IMR-90 (cell line): ENCODE results near the gene PMPCB. TPM values are rescaled to one million over a fixed set of nuclear protein-coding genes. Genes with fewer than 3 reads are reported as not detected.

ENCODE experiments used
- ATAC-seq: fragments of 200-7000 bp; cut with Tn5 transposase; 2 replicates; pipeline ENCODE4 v1.9.1; 2020; ENCODE audit warnings: low read depth, mild to moderate bottlenecking, moderate library complexity
- BruUV-seq: library from RNA; stranded (reverse); fragments of 400-500 nt; replicated peaks from 2 replicates; lab custom pipeline; 2021; lab: Mats Ljungman, UMichigan
- CTCF ChIA-PET: fragments of 300-600 bp; formaldehyde crosslinking; extraction: SDS; loops from one replicate; lab custom pipeline; 2021; ENCODE audit warnings: antibody characterized with exemption; lab: Yijun Ruan, JAX
- POLR2A ChIA-PET: fragments of 300-600 bp; sonication (Branson Sonifier 250); formaldehyde crosslinking; loops from one replicate; lab custom pipeline; 2022; ENCODE audit warnings: antibody characterized with exemption; ENCODE audit not compliant: unreplicated experiment; lab: Charles Lee
- DNase-seq: peaks from one replicate; pipeline ENCODE4 v3.0.0; 2013
- H2AFZ ChIP-seq: replicated peaks from 2 replicates; pipeline ENCODE3; 2013; ENCODE audit warnings: low read length, mild to moderate bottlenecking; ENCODE audit not compliant: poor library complexity
- H2AK5ac ChIP-seq: 2 replicates; pipeline ENCODE4 v1.6.1; 2013; ENCODE audit warnings: low read depth, low read length, inconsistent platforms
- H2AK9ac ChIP-seq: replicated peaks from 2 replicates; pipeline ENCODE3; 2013; ENCODE audit warnings: mild to moderate bottlenecking, low read depth, low read length, moderate library complexity; ENCODE audit not compliant: poor library complexity
- H2BK120ac ChIP-seq: 2 replicates; pipeline ENCODE4 v1.6.1; 2013; ENCODE audit warnings: low read depth, low read length, inconsistent platforms
- H2BK15ac ChIP-seq: 3 replicates; pipeline ENCODE4 v1.6.1; 2013; ENCODE audit warnings: low read depth, low read length, inconsistent platforms
- H2BK20ac ChIP-seq: 2 replicates; pipeline ENCODE4 v1.6.1; 2013; ENCODE audit warnings: low read depth, mild to moderate bottlenecking, inconsistent platforms, low read length, moderate library complexity
- H2BK5ac ChIP-seq: 2 replicates; pipeline ENCODE4 v1.6.1; 2013; ENCODE audit warnings: mild to moderate bottlenecking, low read depth, low read length, inconsistent platforms; ENCODE audit not compliant: poor library complexity, severe bottlenecking
- H3K14ac ChIP-seq: replicated peaks from 2 replicates; pipeline ENCODE4 v1.6.1; 2013; ENCODE audit warnings: low read depth, low read length, inconsistent platforms
- H3K18ac ChIP-seq: 2 replicates; pipeline ENCODE4 v1.6.1; 2013; ENCODE audit warnings: low read depth, low read length, control low read depth
- H3K23ac ChIP-seq: 2 replicates; pipeline ENCODE4 v1.6.1; 2013; ENCODE audit warnings: low read depth, low read length, inconsistent platforms
- H3K27ac ChIP-seq: 2 replicates; pipeline ENCODE4 v1.5.1; 2013; ENCODE audit warnings: mild to moderate bottlenecking, control low read depth, low read length; ENCODE audit not compliant: insufficient read depth
- H3K27me3 ChIP-seq: 2 replicates; pipeline ENCODE4 v1.6.1; 2013; ENCODE audit warnings: low read length; ENCODE audit not compliant: control insufficient read depth, insufficient read depth
- H3K36me3 ChIP-seq: 2 replicates; pipeline ENCODE4 v1.6.1; 2013; ENCODE audit warnings: low read length, mixed read lengths; ENCODE audit not compliant: control insufficient read depth, insufficient read depth
- H3K4ac ChIP-seq: 2 replicates; pipeline ENCODE4 v1.6.1; 2013; ENCODE audit warnings: low read depth, low read length, inconsistent platforms
- H3K4me1 ChIP-seq: 2 replicates; pipeline ENCODE4 v1.6.1; 2013; ENCODE audit warnings: low read length, mixed read lengths; ENCODE audit not compliant: control insufficient read depth, insufficient read depth
- H3K4me2 ChIP-seq: 2 replicates; pipeline ENCODE4 v1.6.1; 2013; ENCODE audit warnings: low read depth, mild to moderate bottlenecking, control low read depth, low read length, moderate library complexity
- H3K4me3 ChIP-seq: 2 replicates; pipeline ENCODE4 v1.5.1; 2013; ENCODE audit warnings: low read depth, mild to moderate bottlenecking, control low read depth, low read length, moderate library complexity; ENCODE audit not compliant: insufficient read depth
- H3K56ac ChIP-seq: 2 replicates; pipeline ENCODE4 v1.6.1; 2013; ENCODE audit warnings: low read length, inconsistent platforms; ENCODE audit not compliant: insufficient read depth; ENCODE audit errors: extremely low read depth
- H3K79me1 ChIP-seq, 2 experiments: 2 replicates each; pipeline ENCODE4 v1.6.1; 2013; ENCODE audit warnings: low read length in 2 of 2, inconsistent platforms in 1 of 2, low read depth in 1 of 2
- H3K9ac ChIP-seq: 2 replicates; pipeline ENCODE4 v1.6.1; 2013; ENCODE audit warnings: low read depth, low read length, control low read depth
- H3K9me1 ChIP-seq: 2 replicates; pipeline ENCODE4 v1.6.1; 2013; ENCODE audit warnings: low read length, inconsistent platforms; ENCODE audit not compliant: insufficient read depth
- H3K9me3 ChIP-seq: 2 replicates; pipeline ENCODE4 v1.6.1; 2013; ENCODE audit warnings: low read length; ENCODE audit not compliant: control insufficient read depth, insufficient read depth
- H4K20me1 ChIP-seq: 2 replicates; pipeline ENCODE4 v1.6.1; 2013; ENCODE audit warnings: low read length, inconsistent platforms; ENCODE audit not compliant: insufficient read depth
- H4K5ac ChIP-seq: 2 replicates; pipeline ENCODE4 v1.6.1; 2013; ENCODE audit warnings: mild to moderate bottlenecking, low read depth, low read length, control low read depth
- H4K8ac ChIP-seq, 2 experiments: 2 replicates each; pipeline ENCODE4 v1.6.1; 2013; ENCODE audit warnings: low read depth in 2 of 2, low read length in 2 of 2, control low read depth in 1 of 2, inconsistent platforms in 1 of 2
- H4K91ac ChIP-seq: 2 replicates; pipeline ENCODE4 v1.6.1; 2013; ENCODE audit warnings: low read depth, low read length, inconsistent platforms; ENCODE audit not compliant: insufficient read depth
- BHLHE40 ChIP-seq: fragments of 150-350 bp; IDR thresholded peaks from 2 replicates; pipeline ENCODE4 v1.6.1; 2016; ENCODE audit warnings: mild to moderate bottlenecking, low read depth, low read length
- CEBPB ChIP-seq: IDR thresholded peaks from 2 replicates; pipeline ENCODE4 v1.6.1; 2012; ENCODE audit warnings: low read depth, low read length, improper control_type of control experiment
- CHD1 ChIP-seq: IDR thresholded peaks from 2 replicates; pipeline ENCODE4 v1.6.1; 2012; ENCODE audit warnings: low read depth, low read length, improper control_type of control experiment
- CTCF ChIP-seq: conservative IDR thresholded peaks from 2 replicates; pipeline ENCODE4 v1.5.1; 2012; ENCODE audit warnings: mild to moderate bottlenecking, low read depth, low read length, improper control_type of control experiment
- ELK1 ChIP-seq: fragments of 150-350 bp; IDR thresholded peaks from 2 replicates; pipeline ENCODE4 v1.6.1; 2016; ENCODE audit warnings: low read depth, mild to moderate bottlenecking, low read length, moderate library complexity, borderline replicate concordance
- FOS ChIP-seq: fragments of 150-350 bp; IDR thresholded peaks from 2 replicates; pipeline ENCODE4 v1.6.1; 2016; ENCODE audit warnings: low read depth, low read length
- MAFK ChIP-seq: IDR thresholded peaks from 2 replicates; pipeline ENCODE4 v1.6.1; 2012; ENCODE audit warnings: low read depth, low read length, improper control_type of control experiment
- MAZ ChIP-seq: IDR thresholded peaks from 2 replicates; pipeline ENCODE4 v1.6.1; 2012; ENCODE audit warnings: low read depth, mild to moderate bottlenecking, low read length, improper control_type of control experiment, moderate library complexity, borderline replicate concordance
- MXI1 ChIP-seq: IDR thresholded peaks from 2 replicates; pipeline ENCODE4 v1.6.1; 2012; ENCODE audit warnings: low read depth, mild to moderate bottlenecking, low read length, moderate library complexity, borderline replicate concordance
- NFE2L2 ChIP-seq: fragments of 150-350 bp; IDR thresholded peaks from 2 replicates; pipeline ENCODE4 v1.6.1; 2016; ENCODE audit warnings: low read depth, mild to moderate bottlenecking, low read length
- POLR2A ChIP-seq: IDR thresholded peaks from 2 replicates; pipeline ENCODE4 v1.6.1; 2012; ENCODE audit warnings: mild to moderate bottlenecking, low read depth, low read length
- RCOR1 ChIP-seq: IDR thresholded peaks from 2 replicates; pipeline ENCODE4 v1.6.1; 2012; ENCODE audit warnings: mild to moderate bottlenecking, low read length, improper control_type of control experiment; ENCODE audit not compliant: insufficient replicate concordance
- RFX5 ChIP-seq: IDR thresholded peaks from 2 replicates; pipeline ENCODE4 v1.8.0; 2012; ENCODE audit warnings: low read depth, mild to moderate bottlenecking, low read length, moderate library complexity
- SMC3 ChIP-seq: fragments of 150-350 bp; IDR thresholded peaks from 2 replicates; pipeline ENCODE4 v1.6.1; 2016; ENCODE audit warnings: low read depth, mild to moderate bottlenecking, antibody characterized with exemption, low read length, moderate library complexity
- WGBS, 2 experiments: methylation state at CpG; one replicate each; pipeline versions ENCODE4 v1.1.5 to v1.1.7; 2013; ENCODE audit warnings: missing lambda C conversion rate in 2 of 2; ENCODE audit not compliant: insufficient read length in 1 of 2; ENCODE audit errors: extremely low coverage in 2 of 2; 5-methylcytosine and 5-hydroxymethylcytosine counted together
- dilution Hi-C: fragments of 300-500 bp; cut with HindIII; formaldehyde crosslinking; loops from one replicate; pipeline ENCODE4 v1.14.3; 2018; ENCODE audit warnings: low sequenced_read_pairs; ENCODE audit not compliant: unreplicated experiment
- in situ Hi-C: fragments of 300-500 bp; cut with MboI; formaldehyde crosslinking; loops from 3 replicates; pipeline ENCODE4 v1.14.3; 2019; ENCODE audit warnings: low sequenced_read_pairs, inconsistent platforms, mixed read lengths
- intact Hi-C: fragments of 100-400 bp; cut with micrococcal nuclease; formaldehyde crosslinking; loops from 2 replicates; pipeline ENCODE4 v1.10.0; 2022
- polyA plus RNA-seq, 3 experiments: library from polyadenylated mRNA; depleted of rRNA; stranded (reverse); fragments of >200 nt; gene quantifications; 2 replicates each; pipeline ENCODE4 v1.2.3, GENCODE V29; 2012; ENCODE audit warnings: low replicate concordance in 1 of 3
- total RNA-seq: library from RNA; depleted of rRNA; stranded (reverse); fragments of >200 nt; gene quantifications from 2 replicates; pipeline ENCODE4 v1.2.3, GENCODE V29; 2012

Gene PMPCB
- total and polyA plus RNA-seq, 2 of the 4 experiments (the other 2 are of a cell fraction), result 50.4 to 72.8 TPM

DNA sequence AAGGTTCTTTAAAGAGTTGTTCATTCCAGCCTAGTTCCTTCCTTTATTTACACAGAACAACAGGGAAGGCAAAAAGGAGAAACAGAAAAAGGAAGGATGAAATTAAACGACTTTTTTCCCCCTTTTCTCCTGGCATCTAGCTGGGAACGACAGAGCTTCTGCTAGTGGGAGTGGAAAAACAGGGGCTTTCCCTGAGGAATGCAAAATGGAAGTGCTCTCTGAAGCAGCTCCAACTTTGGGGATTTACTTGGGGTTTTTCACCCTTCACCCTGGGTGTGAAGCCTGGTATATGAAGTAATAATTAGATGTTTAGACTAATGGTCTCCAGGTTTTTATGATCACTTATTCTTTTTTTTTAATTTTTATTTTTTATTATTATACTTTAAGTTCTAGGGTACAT is 4.2 kb downstream of the PMPCB start:
- no peak overlapping the region for H3K4me3 ChIP-seq
- H3K23ac ChIP-seq, result no peak overlapping the region
- H3K18ac ChIP-seq, result no peak overlapping the region
- no peak overlapping the region for H3K56ac ChIP-seq
- ATAC-seq, result no peak
- no peak overlapping the region for H3K9ac ChIP-seq
- no peak overlapping the region for H2AFZ ChIP-seq
- intact Hi-C loops (no loop called here), in situ Hi-C loops (no loop called here), dilution Hi-C loops (no loop called here)
- DNase-seq, result no peak
- POLR2A ChIA-PET, result no interaction called here
- no peak overlapping the region for H3K14ac ChIP-seq
- no peak overlapping the region for H3K4ac ChIP-seq
- no peak overlapping the region for H2BK5ac ChIP-seq
- no peak overlapping the region for H4K5ac ChIP-seq
- no peak overlapping the region for H4K91ac ChIP-seq
- H3K9me3 ChIP-seq, result no peaks in the 10 kb centered on the region
- H3K4me1 ChIP-seq, result peaks cover 2% of the 10 kb centered on the region; the same call in 1 of the 2 replicates
- no peak overlapping the region for H2BK120ac ChIP-seq
- H4K20me1 ChIP-seq, result no peaks in the 10 kb centered on the region; the same call in 1 of the 2 replicates
- H2AK9ac ChIP-seq, result no peak overlapping the region
- no TSS peak for BruUV-seq
- H3K4me2 ChIP-seq, result no peak overlapping the region
- H3K79me1 ChIP-seq, result peaks cover 15 to 37% of the 10 kb centered on the region in 2 experiments; a peak in 3 of 4 replicates
- no peak overlapping the region for H2AK5ac ChIP-seq
- peaks cover 33% of the 10 kb centered on the region for H3K36me3 ChIP-seq
- TF ChIP-seq MAZ (no peak), CEBPB (no peak), CTCF (no peak), BHLHE40 (no peak), FOS (no peak), MAFK (no peak), RCOR1 (no peak), MXI1 (no peak), SMC3 (no peak), CHD1 (no peak), NFE2L2 (no peak), ELK1 (no peak), RFX5 (no peak), POLR2A (no peak)
- H4K8ac ChIP-seq, result no peak overlapping the region
- H2BK15ac ChIP-seq, result no peak overlapping the region
- H3K27me3 ChIP-seq, result no peaks in the 10 kb centered on the region
- WGBS, 2 experiments, result no CpG with 5 or more reads among the region's 2 CpGs
- H3K27ac ChIP-seq, result no peak overlapping the region
- CTCF ChIA-PET, result no interaction called here
- H3K9me1 ChIP-seq, result no peaks in the 10 kb centered on the region
- H2BK20ac ChIP-seq, result no peak overlapping the region
